IMR-90 (cell line): ENCODE measurements around the gene GUCY2F.

Experiments
- CTCF ChIP-seq: conservative IDR thresholded peaks from 2 replicates; pipeline ENCODE4 v1.5.1; 2012; ENCODE audit warnings: mild to moderate bottlenecking, low read depth, low read length, improper control_type of control experiment
- POLR2A ChIP-seq: IDR thresholded peaks from 2 replicates; pipeline ENCODE4 v1.6.1; 2012; ENCODE audit warnings: mild to moderate bottlenecking, low read depth, low read length

- TF ChIP-seq CTCF (no peak), POLR2A (no peak)
These were observed 7.3 kb upstream of the GUCY2F start for GRCh38 chrX:109489174-109489573.
